ENCODE results near the gene CRHR1. TPM values are rescaled to one million over a fixed set of nuclear protein-coding genes. Genes with fewer than 3 reads are reported as not detected.

The CRHR1 gene
- total and polyA plus RNA-seq, 2 of the 4 experiments (the other 2 are of a cell fraction): not detected

GRCh38 chr17:45791935-45792334 is 7.8 kb downstream of the CRHR1 start:
- in situ Hi-C loops (cut with MboI; ENCODE audit: low sequenced_read_pairs) (no loop called here), dilution Hi-C loops (cut with HindIII; ENCODE audit: low sequenced_read_pairs, unreplicated experiment) (no loop called here)
- CTCF ChIA-PET: no interaction called here

More at GRCh38 chr17:45791935-45792334, 7.8 kb downstream of the CRHR1 start:
- Histone ChIP-seq H3K56ac (ENCODE audit: extremely low read depth, insufficient read depth, low read length) (no peak overlapping the region), H3K14ac (replicated peaks; ENCODE audit: low read depth, low read length) (no peak overlapping the region), H2AFZ (replicated peaks; ENCODE audit: low read length, poor library complexity) (no peak overlapping the region), H2BK20ac (ENCODE audit: low read depth, low read length) (no peak overlapping the region), H2AK5ac (ENCODE audit: low read depth, low read length) (no peak overlapping the region), H3K9ac (ENCODE audit: low read depth, low read length) (no peak overlapping the region), H2BK5ac (ENCODE audit: low read depth, low read length, poor library complexity, severe bottlenecking) (no peak overlapping the region), H2BK15ac (ENCODE audit: low read depth, low read length) (no peak overlapping the region), H3K79me1 (ENCODE audit: low read depth in 1 of 2, low read length in 2 of 2) (no peaks in the 10 kb centered on the region), H4K8ac (ENCODE audit: low read depth in 2 of 2, low read length in 2 of 2) (no peak overlapping the region), H3K4me1 (ENCODE audit: control insufficient read depth, insufficient read depth, low read length) (no peaks in the 10 kb centered on the region), H4K20me1 (ENCODE audit: insufficient read depth, low read length) (no peaks in the 10 kb centered on the region), H4K91ac (ENCODE audit: insufficient read depth, low read depth, low read length) (no peak overlapping the region), H3K4ac (ENCODE audit: low read depth, low read length) (no peak overlapping the region), H3K9me3 (ENCODE audit: control insufficient read depth, insufficient read depth, low read length) (no peaks in the 10 kb centered on the region), H3K23ac (ENCODE audit: low read depth, low read length) (no peak overlapping the region), H4K5ac (ENCODE audit: low read depth, low read length) (no peak overlapping the region), H3K27ac (ENCODE audit: insufficient read depth, low read length) (no peak overlapping the region), H2BK120ac (ENCODE audit: low read depth, low read length) (no peak overlapping the region), H3K4me2 (ENCODE audit: low read depth, low read length) (no peak overlapping the region), H3K27me3 (ENCODE audit: control insufficient read depth, insufficient read depth, low read length) (peaks cover 68% of the 10 kb centered on the region), H3K4me3 (ENCODE audit: insufficient read depth, low read depth, low read length) (no peak overlapping the region), H3K9me1 (ENCODE audit: insufficient read depth, low read length) (no peaks in the 10 kb centered on the region), H3K18ac (ENCODE audit: low read depth, low read length) (no peak overlapping the region), H2AK9ac (replicated peaks; ENCODE audit: low read depth, low read length, poor library complexity) (no peak overlapping the region), H3K36me3 (ENCODE audit: control insufficient read depth, insufficient read depth, low read length) (no peaks in the 10 kb centered on the region)
- no peak for DNase-seq
- no peak for TF ChIP-seq MXI1 (IDR thresholded peaks at IDR 0.05; ENCODE audit: borderline replicate concordance, low read depth, low read length)
- no peak for TF ChIP-seq NFE2L2 (IDR thresholded peaks at IDR 0.05; ENCODE audit: low read depth, low read length)
- ATAC-seq (ENCODE audit: low read depth): no peak
- WGBS, 2 experiments (ENCODE audit: extremely low coverage in 2 of 2, insufficient read length in 1 of 2): 40% methylated on average over 3 of the region's 9 CpGs; no CpG with 5 or more reads in 1 of the 2 experiments
- intact Hi-C loops (cut with micrococcal nuclease): no loop called here
- POLR2A ChIA-PET (ENCODE audit: unreplicated experiment): no interaction called here
- BruUV-seq (replicated peaks): no TSS peak
